Neuronal stem cell (in vitro differentiated cells): ENCODE measurements around the gene HTN3.
"Not testable (repeated sequence)": the region's sequence is repeated elsewhere in the genome, so short reads cannot be mapped to it uniquely, and the experiment has no call there.

Source experiments
- DNase-seq: peaks from one replicate; pipeline ENCODE4 v3.0.0-alpha.2; 2013; ENCODE audit warnings: low spot score
- H2AFZ ChIP-seq: one replicate; pipeline ENCODE4 v1.6.1; 2013; ENCODE audit warnings: mild to moderate bottlenecking, low read length, inconsistent platforms
- H2AK5ac ChIP-seq: 2 replicates; pipeline ENCODE4 v1.6.1; 2013; ENCODE audit warnings: low read depth, mild to moderate bottlenecking, inconsistent platforms, low read length, moderate library complexity, mixed read lengths
- H2BK120ac ChIP-seq: 2 replicates; pipeline ENCODE4 v1.6.1; 2013; ENCODE audit warnings: low read depth, mild to moderate bottlenecking, inconsistent platforms, low read length, moderate library complexity, mixed read lengths
- H2BK12ac ChIP-seq: one replicate; pipeline ENCODE4 v1.6.1; 2013; ENCODE audit warnings: low read length, inconsistent platforms
- H2BK15ac ChIP-seq: 2 replicates; pipeline ENCODE4 v1.6.1; 2013; ENCODE audit warnings: mild to moderate bottlenecking, low read length, inconsistent platforms, mixed read lengths
- H2BK5ac ChIP-seq: one replicate; pipeline ENCODE4 v1.6.1; 2013; ENCODE audit warnings: inconsistent platforms, mild to moderate bottlenecking, low read length, moderate library complexity
- H3K14ac ChIP-seq: one replicate; pipeline ENCODE4 v1.6.1; 2013; ENCODE audit warnings: low read length, inconsistent platforms
- H3K18ac ChIP-seq: 2 replicates; pipeline ENCODE4 v1.6.1; 2013; ENCODE audit warnings: low read length, inconsistent platforms
- H3K23ac ChIP-seq: 2 replicates; pipeline ENCODE4 v1.6.1; 2013; ENCODE audit warnings: low read depth, mild to moderate bottlenecking, mixed read lengths, low read length, inconsistent platforms; ENCODE audit not compliant: poor library complexity
- H3K27ac ChIP-seq: replicated peaks from 3 replicates; pipeline ENCODE4 v1.5.1; 2013; ENCODE audit warnings: low read length, inconsistent platforms
- H3K27me3 ChIP-seq, 3 experiments: 2 replicates each; pipeline ENCODE4 v1.6.1; 2013; ENCODE audit warnings: low read length in 3 of 3, mild to moderate bottlenecking in 2 of 3, inconsistent platforms in 1 of 3, low read depth in 1 of 3, mixed read lengths in 1 of 3, moderate library complexity in 1 of 3; ENCODE audit not compliant: control insufficient read depth in 3 of 3, insufficient read depth in 3 of 3
- H3K36me3 ChIP-seq, 2 donors: replicated peaks in 1 of 2; 2 replicates each; pipeline ENCODE4 v1.6.1; 2013; ENCODE audit warnings: low read length in 2 of 2; ENCODE audit not compliant: control insufficient read depth in 2 of 2, insufficient read depth in 2 of 2
- H3K4ac ChIP-seq: 2 replicates; pipeline ENCODE4 v1.6.1; 2013; ENCODE audit warnings: inconsistent platforms, mild to moderate bottlenecking, low read length, moderate library complexity
- H3K4me1 ChIP-seq, 2 donors: 1 replicate in 1 of 2; 2 replicates in 1 of 2; pipeline ENCODE4 v1.6.1; 2013; ENCODE audit warnings: low read length in 2 of 2, low read depth in 1 of 2; ENCODE audit not compliant: control insufficient read depth in 2 of 2, insufficient read depth in 1 of 2
- H3K4me2 ChIP-seq: one replicate; pipeline ENCODE4 v1.6.1; 2013; ENCODE audit warnings: mild to moderate bottlenecking, low read length, inconsistent platforms; ENCODE audit not compliant: insufficient read depth, poor library complexity, severe bottlenecking
- H3K4me3 ChIP-seq, 2 donors: 2 replicates each; pipeline ENCODE4 v1.5.1; 2013; ENCODE audit warnings: low read length in 2 of 2, mild to moderate bottlenecking in 2 of 2, inconsistent platforms in 1 of 2, moderate library complexity in 1 of 2
- H3K79me1 ChIP-seq: one replicate; pipeline ENCODE4 v1.6.1; 2013; ENCODE audit warnings: low read depth, mild to moderate bottlenecking, inconsistent platforms, low read length, moderate library complexity
- H3K9ac ChIP-seq: one replicate; pipeline ENCODE4 v1.6.1; 2013; ENCODE audit warnings: mild to moderate bottlenecking, low read depth, low read length, inconsistent platforms; ENCODE audit not compliant: poor library complexity
- H3K9me3 ChIP-seq, 2 donors: replicated peaks in 1 of 2; 2 replicates each; pipeline versions ENCODE3 to v1.6.1; 2013; ENCODE audit warnings: low read length in 2 of 2, mild to moderate bottlenecking in 2 of 2, inconsistent platforms in 1 of 2, low read depth in 1 of 2, mixed read lengths in 1 of 2, moderate library complexity in 1 of 2; ENCODE audit not compliant: control insufficient read depth in 2 of 2, insufficient read depth in 1 of 2
- H4K8ac ChIP-seq: one replicate; pipeline ENCODE4 v1.6.1; 2013; ENCODE audit warnings: low read depth, mild to moderate bottlenecking, inconsistent platforms, low read length, moderate library complexity
- H4K91ac ChIP-seq: one replicate; pipeline ENCODE4 v1.6.1; 2013; ENCODE audit warnings: low read length, low read depth, mild to moderate bottlenecking, inconsistent platforms; ENCODE audit not compliant: poor library complexity
- WGBS, 2 donors: extraction: QIAGEN DNeasy Blood & Tissue Kit; methylation state at CpG; one replicate each; pipeline ENCODE4 v1.1.7; 2013; ENCODE audit warnings: missing lambda C conversion rate in 2 of 2, mixed read lengths in 1 of 2; ENCODE audit not compliant: insufficient read length in 2 of 2, insufficient replicate concordance in 1 of 2; ENCODE audit errors: extremely low coverage in 2 of 2; 5-methylcytosine and 5-hydroxymethylcytosine counted together

HTN3 gene

GRCh38 chr4:70027011-70027410 lies 1.2 kb upstream of the HTN3 start:
- no peak overlapping the region for H3K18ac ChIP-seq
- no peak overlapping the region for H3K9ac ChIP-seq
- H3K4me3 ChIP-seq: no peak overlapping the region
- no peaks in the 10 kb centered on the region for H3K4me1 ChIP-seq
- H3K36me3 ChIP-seq: no peaks in the 10 kb centered on the region
- no peak overlapping the region for H2BK12ac ChIP-seq
- no peak overlapping the region for H3K4ac ChIP-seq
- H2BK120ac ChIP-seq: no peak overlapping the region
- no peak overlapping the region for H3K27ac ChIP-seq
- WGBS, 2 donors: no CpG with 5 or more reads among the region's 5 CpGs
- no peak overlapping the region for H2AK5ac ChIP-seq
- H3K79me1 ChIP-seq: no peaks in the 10 kb centered on the region
- no peaks in the 10 kb centered on the region for H3K9me3 ChIP-seq
- no peak overlapping the region for H3K4me2 ChIP-seq
- H2AFZ ChIP-seq: no peak overlapping the region
- H3K14ac ChIP-seq: no peak overlapping the region
- no peak for DNase-seq
- no peak overlapping the region for H4K91ac ChIP-seq
- H2BK15ac ChIP-seq: no peak overlapping the region
- H4K8ac ChIP-seq: no peak overlapping the region
- H3K27me3 ChIP-seq: no peaks in the 10 kb centered on the region
- no peak overlapping the region for H3K23ac ChIP-seq
- no peak overlapping the region for H2BK5ac ChIP-seq

GRCh38 chr4:70037559-70037958 lies 9.3 kb downstream of the HTN3 start:
- not testable (repeated sequence) for H3K36me3 ChIP-seq, H3K4me3 ChIP-seq, H2BK5ac ChIP-seq, H3K4ac ChIP-seq, H3K9me3 ChIP-seq, H3K14ac ChIP-seq, H3K27ac ChIP-seq, H2BK15ac ChIP-seq, H2BK12ac ChIP-seq, H3K9ac ChIP-seq, H3K27me3 ChIP-seq, H2BK120ac ChIP-seq, H4K91ac ChIP-seq, H3K18ac ChIP-seq, H2AFZ ChIP-seq, H2AK5ac ChIP-seq, H3K79me1 ChIP-seq, H3K23ac ChIP-seq, H3K4me1 ChIP-seq, H4K8ac ChIP-seq, H3K4me2 ChIP-seq, DNase-seq
- no CpG with 5 or more reads among the region's 18 CpGs for WGBS, 2 donors

GRCh38 chr4:70039928-70040327 lies 11.7 kb downstream of the HTN3 start:
- not testable (repeated sequence) for H3K18ac ChIP-seq, H3K4me2 ChIP-seq, H2AFZ ChIP-seq, H3K14ac ChIP-seq, DNase-seq, H3K79me1 ChIP-seq, H2BK120ac ChIP-seq, H3K4me3 ChIP-seq, H3K9me3 ChIP-seq, H3K4me1 ChIP-seq, H3K4ac ChIP-seq, H2AK5ac ChIP-seq, H2BK5ac ChIP-seq, H3K27me3 ChIP-seq, H2BK12ac ChIP-seq, H3K27ac ChIP-seq, H2BK15ac ChIP-seq, H4K91ac ChIP-seq, H3K23ac ChIP-seq, H3K9ac ChIP-seq, H4K8ac ChIP-seq, H3K36me3 ChIP-seq

GRCh38 chr4:70041652-70042286 lies 13.5 kb downstream of the HTN3 start:
- Histone ChIP-seq H3K9ac (no peak overlapping the region), H2AK5ac (no peak overlapping the region), H3K27me3 (no peaks in the 10 kb centered on the region), H3K79me1 (no peaks in the 10 kb centered on the region), H2BK5ac (no peak overlapping the region), H2AFZ (no peak overlapping the region), H3K14ac (no peak overlapping the region), H2BK15ac (no peak overlapping the region), H4K8ac (no peak overlapping the region), H3K36me3 (no peaks in the 10 kb centered on the region), H3K9me3 (peaks cover 0 to 2% of the 10 kb centered on the region in 2 donors), H4K91ac (no peak overlapping the region), H3K4me1 (no peaks in the 10 kb centered on the region), H3K4me3 (no peak overlapping the region), H3K23ac (no peak overlapping the region), H3K4ac (no peak overlapping the region), H3K18ac (no peak overlapping the region), H3K27ac (no peak overlapping the region), H2BK12ac (no peak overlapping the region), H3K4me2 (no peak overlapping the region), H2BK120ac (no peak overlapping the region)
- no peak for DNase-seq
- WGBS, 2 donors: no CpG with 5 or more reads among the region's 7 CpGs
